ENCODE measurements around the gene DRD3. TPM values are rescaled to one million over a fixed set of nuclear protein-coding genes. Genes with fewer than 3 reads are reported as not detected.

The DRD3 gene
- total RNA-seq, 2 experiments from 2014 or later, result not detected

GRCh38 chr3:114126461-114126860 lies 52.4 kb downstream of the DRD3 start:
- H3K4me3 ChIP-seq (ENCODE audit: low read depth, low read length, poor library complexity, severe bottlenecking), result no peak overlapping the region
- no peaks in the 10 kb centered on the region for H3K4me1 ChIP-seq (ENCODE audit: insufficient read depth, low read length, poor library complexity, severe bottlenecking)
- no peak overlapping the region for H2AFZ ChIP-seq (ENCODE audit: low read length)
- TF ChIP-seq EZH2phosphoT487 (IDR thresholded peaks at IDR 0.05; ENCODE audit: borderline replicate concordance, low read depth, low read length), result no peak
- TF ChIP-seq, protein P1, sequence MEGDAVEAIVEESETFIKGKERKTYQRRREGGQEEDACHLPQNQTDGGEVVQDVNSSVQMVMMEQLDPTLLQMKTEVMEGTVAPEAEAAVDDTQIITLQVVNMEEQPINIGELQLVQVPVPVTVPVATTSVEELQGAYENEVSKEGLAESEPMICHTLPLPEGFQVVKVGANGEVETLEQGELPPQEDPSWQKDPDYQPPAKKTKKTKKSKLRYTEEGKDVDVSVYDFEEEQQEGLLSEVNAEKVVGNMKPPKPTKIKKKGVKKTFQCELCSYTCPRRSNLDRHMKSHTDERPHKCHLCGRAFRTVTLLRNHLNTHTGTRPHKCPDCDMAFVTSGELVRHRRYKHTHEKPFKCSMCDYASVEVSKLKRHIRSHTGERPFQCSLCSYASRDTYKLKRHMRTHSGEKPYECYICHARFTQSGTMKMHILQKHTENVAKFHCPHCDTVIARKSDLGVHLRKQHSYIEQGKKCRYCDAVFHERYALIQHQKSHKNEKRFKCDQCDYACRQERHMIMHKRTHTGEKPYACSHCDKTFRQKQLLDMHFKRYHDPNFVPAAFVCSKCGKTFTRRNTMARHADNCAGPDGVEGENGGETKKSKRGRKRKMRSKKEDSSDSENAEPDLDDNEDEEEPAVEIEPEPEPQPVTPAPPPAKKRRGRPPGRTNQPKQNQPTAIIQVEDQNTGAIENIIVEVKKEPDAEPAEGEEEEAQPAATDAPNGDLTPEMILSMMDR (conservative IDR thresholded peaks at IDR 0.05; ENCODE audit: low read length), result no peak
- ChIA-PET CTCF (ENCODE audit: unreplicated experiment) (no interaction called here), POLR2A (interaction anchor here (1.6 kb wide), 1 partner anchor 18 kb away, joined by 5 read pairs; no protein-coding TSS in a partner anchor)
- DNase-seq (ENCODE audit: low spot score), result no peak
- intact Hi-C loops (cut with micrococcal nuclease; ENCODE audit: unreplicated experiment), result no loop called here
- no peaks in the 10 kb centered on the region for H4K20me1 ChIP-seq (ENCODE audit: insufficient read depth, low read length)
- H3K9me3 ChIP-seq (ENCODE audit: low read length), result no peaks in the 10 kb centered on the region
- H3K79me2 ChIP-seq (ENCODE audit: insufficient read depth, low read depth, low read length), result no peaks in the 10 kb centered on the region
- no peaks in the 10 kb centered on the region for H3K9me2 ChIP-seq (ENCODE audit: insufficient read depth, low read length)
- H3K27ac ChIP-seq (ENCODE audit: low read depth, low read length, poor library complexity, severe bottlenecking), result no peak overlapping the region
- H3K4me2 ChIP-seq (ENCODE audit: low read length), result no peak overlapping the region
- BruUV-seq (replicated peaks), result no TSS peak
- no peaks in the 10 kb centered on the region for H3K36me3 ChIP-seq (ENCODE audit: insufficient read depth, low read length)

DNA sequence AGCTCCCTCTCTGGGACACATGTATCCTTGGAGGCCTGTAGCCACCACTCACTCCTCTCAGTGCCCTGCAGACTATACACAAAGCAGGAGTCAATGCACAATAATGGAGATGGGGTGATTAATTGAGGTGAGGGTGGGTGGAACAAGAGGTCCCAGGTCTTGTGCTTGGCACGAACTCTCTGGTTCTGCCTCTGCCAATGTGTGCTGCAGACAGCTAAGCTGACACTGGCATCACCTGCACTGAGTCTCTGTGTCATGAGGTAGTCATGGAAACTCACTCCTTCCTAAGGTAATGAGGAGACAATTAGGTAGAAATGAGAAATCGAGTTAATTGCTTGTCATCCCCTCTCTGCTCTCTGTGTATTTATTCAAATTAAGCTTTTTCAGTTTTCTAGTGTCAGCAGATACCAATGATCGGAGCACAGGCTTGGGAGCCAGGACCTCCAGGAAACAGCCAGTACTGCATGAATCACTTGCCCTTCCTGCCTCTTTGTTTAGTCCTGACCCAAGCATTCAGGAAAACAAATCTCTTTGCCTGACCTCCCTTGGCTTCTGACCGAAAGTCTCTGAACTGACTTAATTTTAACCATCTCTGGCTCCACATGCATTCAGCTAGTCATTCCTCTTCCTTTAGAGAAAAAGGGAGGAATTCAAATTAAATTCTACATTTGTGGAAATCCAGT lies 56.7 kb downstream of the DRD3 start:
- no peak overlapping the region for H3K4me2 ChIP-seq (ENCODE audit: low read length)
- H4K20me1 ChIP-seq (ENCODE audit: insufficient read depth, low read length), result no peaks in the 10 kb centered on the region
- no peaks in the 10 kb centered on the region for H3K36me3 ChIP-seq (ENCODE audit: insufficient read depth, low read length)
- no peaks in the 10 kb centered on the region for H3K4me1 ChIP-seq (ENCODE audit: insufficient read depth, low read length, poor library complexity, severe bottlenecking)
- no peaks in the 10 kb centered on the region for H3K9me3 ChIP-seq (ENCODE audit: low read length)
- TF ChIP-seq, protein P1 (conservative IDR thresholded peaks at IDR 0.05; ENCODE audit: low read length), result no peak
- no peak for TF ChIP-seq EZH2phosphoT487 (IDR thresholded peaks at IDR 0.05; ENCODE audit: borderline replicate concordance, low read depth, low read length)
- BruUV-seq (replicated peaks), result no TSS peak
- DNase-seq (ENCODE audit: low spot score), result no peak
- no peak overlapping the region for H3K4me3 ChIP-seq (ENCODE audit: low read depth, low read length, poor library complexity, severe bottlenecking)
- ChIA-PET POLR2A (no interaction called here), CTCF (ENCODE audit: unreplicated experiment) (no interaction called here)
- H3K27ac ChIP-seq (ENCODE audit: low read depth, low read length, poor library complexity, severe bottlenecking), result no peak overlapping the region
- H2AFZ ChIP-seq (ENCODE audit: low read length), result no peak overlapping the region
- H3K9me2 ChIP-seq (ENCODE audit: insufficient read depth, low read length), result no peaks in the 10 kb centered on the region
- H3K79me2 ChIP-seq (ENCODE audit: insufficient read depth, low read depth, low read length), result no peaks in the 10 kb centered on the region
- intact Hi-C loops (cut with micrococcal nuclease; ENCODE audit: unreplicated experiment), result no loop called here

- no peaks in the 10 kb centered on the region for H4K20me1 ChIP-seq (ENCODE audit: insufficient read depth, low read length)
- no peaks in the 10 kb centered on the region for H3K36me3 ChIP-seq (ENCODE audit: insufficient read depth, low read length)
- H3K4me3 ChIP-seq (ENCODE audit: low read depth, low read length, poor library complexity, severe bottlenecking), result no peak overlapping the region
- no peak overlapping the region for H2AFZ ChIP-seq (ENCODE audit: low read length)
- H3K9me2 ChIP-seq (ENCODE audit: insufficient read depth, low read length), result no peaks in the 10 kb centered on the region
- no peak overlapping the region for H3K27ac ChIP-seq (ENCODE audit: low read depth, low read length, poor library complexity, severe bottlenecking)
- BruUV-seq (replicated peaks), result no TSS peak
- no peaks in the 10 kb centered on the region for H3K9me3 ChIP-seq (ENCODE audit: low read length)
- intact Hi-C loops (cut with micrococcal nuclease; ENCODE audit: unreplicated experiment), result no loop called here
- no peaks in the 10 kb centered on the region for H3K4me1 ChIP-seq (ENCODE audit: insufficient read depth, low read length, poor library complexity, severe bottlenecking)
- DNase-seq (ENCODE audit: low spot score), result no peak
- POLR2A ChIA-PET, result interaction anchor here (1.5 kb wide), 1 partner anchor 256 kb away, joined by 3 read pairs; no protein-coding TSS in a partner anchor
- no peak for TF ChIP-seq EZH2phosphoT487 (IDR thresholded peaks at IDR 0.05; ENCODE audit: borderline replicate concordance, low read depth, low read length)
- no peak overlapping the region for H3K4me2 ChIP-seq (ENCODE audit: low read length)
- no peaks in the 10 kb centered on the region for H3K79me2 ChIP-seq (ENCODE audit: insufficient read depth, low read depth, low read length)
- CTCF ChIA-PET (ENCODE audit: unreplicated experiment), result no interaction called here
Observed at GRCh38 chr3:114120211-114120610, 58.6 kb downstream of the DRD3 start.
